OCI-LY1 (cell line): Measurements from ENCODE around the gene ZBED5.
A peak's percentile ranks its signal among the peaks of the same experiment; 100 is the strongest.

Experiments
- H2AFZ ChIP-seq: fragments of 200-600 bp; sonication (generic), shearing (Covaris generic); 2 replicates; pipeline ENCODE4 v1.6.0; 2014; ENCODE audit warnings: antibody characterized with exemption, mild to moderate bottlenecking, low read length
- H3F3A ChIP-seq: fragments of 200-600 bp; sonication (generic), shearing (Covaris generic); 2 replicates; pipeline ENCODE4 v1.6.0; 2014; ENCODE audit warnings: mild to moderate bottlenecking, antibody characterized with exemption, low read length, moderate library complexity; ENCODE audit not compliant: insufficient read depth
- H3K27ac ChIP-seq: fragments of 200-600 bp; sonication (generic); 2 replicates; pipeline ENCODE4 v1.5.1; 2014; ENCODE audit warnings: low read length, mixed run types, mild to moderate bottlenecking, low read depth; ENCODE audit not compliant: poor library complexity, severe bottlenecking
- H3K27me3 ChIP-seq: fragments of 200-600 bp; sonication (generic); 2 replicates; pipeline ENCODE4 v1.6.0; 2014; ENCODE audit warnings: antibody characterized with exemption, mild to moderate bottlenecking, low read length, moderate library complexity; ENCODE audit not compliant: insufficient read depth
- H3K36me3 ChIP-seq: fragments of 200-600 bp; sonication (generic); 2 replicates; pipeline ENCODE4 v1.6.1; 2014; ENCODE audit warnings: mild to moderate bottlenecking, antibody characterized with exemption, low read length, moderate library complexity, mixed read lengths; ENCODE audit not compliant: insufficient read depth
- H3K4me1 ChIP-seq: fragments of 200-600 bp; sonication (generic); 2 replicates; pipeline ENCODE4 v1.5.1; 2014; ENCODE audit warnings: mild to moderate bottlenecking, low read length, moderate library complexity; ENCODE audit not compliant: insufficient read depth, severe bottlenecking
- H3K4me2 ChIP-seq: fragments of 200-600 bp; sonication (generic), shearing (Covaris generic); 2 replicates; pipeline ENCODE4 v1.6.1; 2014; ENCODE audit warnings: low read length
- H3K4me3 ChIP-seq: fragments of 200-600 bp; sonication (generic); 2 replicates; pipeline ENCODE4 v1.5.1; 2014; ENCODE audit warnings: low read length, low read depth, mild to moderate bottlenecking, mixed read lengths; ENCODE audit not compliant: poor library complexity, severe bottlenecking
- H3K79me2 ChIP-seq: fragments of 200-600 bp; shearing (Covaris generic); 2 replicates; pipeline ENCODE4 v1.6.1; 2016; ENCODE audit warnings: mixed run types, low read length, mixed read lengths; ENCODE audit not compliant: insufficient read depth
- H3K9ac ChIP-seq: fragments of 200-600 bp; sonication (generic), shearing (Covaris generic); 2 replicates; pipeline ENCODE4 v1.6.1; 2014; ENCODE audit warnings: mild to moderate bottlenecking, low read length, mixed read lengths
- H3K9me2 ChIP-seq: fragments of 200-600 bp; sonication (generic), shearing (Covaris generic); 2 replicates; pipeline ENCODE4 v1.6.1; 2014; ENCODE audit warnings: low read depth, mild to moderate bottlenecking, low read length, mixed read lengths
- H3K9me3 ChIP-seq: fragments of 200-600 bp; shearing (Covaris generic); 2 replicates; pipeline ENCODE4 v1.6.1; 2014; ENCODE audit warnings: low read length, mixed read lengths
- H4K20me1 ChIP-seq: fragments of 200-600 bp; sonication (generic), shearing (Covaris generic); 2 replicates; pipeline ENCODE4 v1.6.0; 2016; ENCODE audit warnings: mild to moderate bottlenecking, low read length; ENCODE audit not compliant: insufficient read depth
- CTCF ChIP-seq: fragments of 200-600 bp; sonication (generic), shearing (Covaris generic); IDR thresholded peaks from 2 replicates; pipeline ENCODE4 v1.5.1; 2017; ENCODE audit warnings: mild to moderate bottlenecking, antibody characterized with exemption, low read length, moderate library complexity, mixed read lengths
- EZH2 ChIP-seq: fragments of 200-600 bp; sonication (generic), shearing (Covaris generic); IDR thresholded peaks from 2 replicates; pipeline ENCODE4 v1.8.0; 2017; ENCODE audit warnings: borderline replicate concordance, mixed run types, mild to moderate bottlenecking, antibody characterized with exemption, low read length, moderate library complexity, mixed read lengths

Gene ZBED5

DNA sequence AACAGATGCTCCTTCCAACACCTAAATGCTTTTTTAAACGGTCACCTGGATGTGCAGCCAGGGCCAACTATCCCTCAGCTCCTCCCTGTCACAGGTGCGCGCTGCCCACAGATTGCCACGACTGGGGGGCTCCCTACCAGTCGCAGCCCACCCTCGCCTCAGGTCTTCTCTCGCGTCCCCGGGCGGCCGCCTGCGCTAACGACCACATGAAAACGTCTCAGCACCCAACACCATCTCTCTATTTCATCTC, 469 bp downstream of the ZBED5 start:
- TF ChIP-seq CTCF (no peak), EZH2 (no peak)
- Histone ChIP-seq H3K9ac (peak overlapping the region; percentile 99), H2AFZ (0 out of 2 replicates have a peak overlapping the region, but pooled peaks have one; percentile 50), H3K9me3 (no peaks in the 10 kb centered on the region), H3K27ac (peak overlapping the region; percentile 78), H3F3A (no peaks in the 10 kb centered on the region), H3K36me3 (peaks cover 45% of the 10 kb centered on the region), H3K9me2 (no peaks in the 10 kb centered on the region), H3K4me2 (peak overlapping the region; percentile 100), H3K4me3 (peak overlapping the region; percentile 99), H3K79me2 (peaks cover 23% of the 10 kb centered on the region), H3K27me3 (no peaks in the 10 kb centered on the region), H3K4me1 (peaks cover 19% of the 10 kb centered on the region), H4K20me1 (no peaks in the 10 kb centered on the region)

DNA sequence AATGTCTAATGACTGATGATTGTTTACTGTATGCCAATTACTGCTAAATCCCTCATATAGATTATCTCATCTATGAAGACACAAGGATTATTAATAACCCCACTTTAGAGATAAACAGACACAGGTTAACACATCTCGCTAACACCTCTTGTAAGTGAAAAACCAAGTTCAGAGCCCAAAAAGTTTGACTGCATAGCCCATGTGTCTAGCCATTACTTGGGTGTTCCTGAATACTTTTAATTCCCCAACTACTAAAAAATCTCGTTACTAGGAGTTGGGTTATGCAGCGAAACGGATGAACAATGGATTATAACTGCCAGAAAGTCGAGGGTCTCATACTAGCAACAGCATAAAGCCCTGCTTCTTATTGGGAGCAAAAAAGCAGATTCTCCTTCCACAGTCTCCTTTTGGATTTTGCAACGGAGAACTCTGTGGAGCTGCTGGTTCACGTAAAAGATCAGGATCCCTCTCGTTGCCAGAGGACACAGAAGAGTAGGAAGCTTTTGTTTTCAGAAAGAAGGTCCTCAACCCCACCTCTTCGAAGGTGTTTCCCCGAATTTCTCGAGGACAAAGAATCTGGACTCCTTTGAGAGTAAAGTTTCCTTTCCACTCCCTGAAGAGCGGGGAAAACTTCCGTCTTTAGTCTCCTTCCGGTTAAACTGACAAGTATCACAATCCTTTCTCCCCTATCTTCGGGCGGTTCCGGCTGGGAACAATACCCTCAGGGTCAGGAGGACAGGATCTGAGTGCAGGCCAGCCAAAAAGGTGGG, 979 bp downstream of the ZBED5 start:
- Histone ChIP-seq H3K79me2 (peaks cover 23% of the 10 kb centered on the region), H2AFZ (0 out of 2 replicates have a peak overlapping the region, but pooled peaks have one; percentile 50), H3F3A (no peaks in the 10 kb centered on the region)

DNA sequence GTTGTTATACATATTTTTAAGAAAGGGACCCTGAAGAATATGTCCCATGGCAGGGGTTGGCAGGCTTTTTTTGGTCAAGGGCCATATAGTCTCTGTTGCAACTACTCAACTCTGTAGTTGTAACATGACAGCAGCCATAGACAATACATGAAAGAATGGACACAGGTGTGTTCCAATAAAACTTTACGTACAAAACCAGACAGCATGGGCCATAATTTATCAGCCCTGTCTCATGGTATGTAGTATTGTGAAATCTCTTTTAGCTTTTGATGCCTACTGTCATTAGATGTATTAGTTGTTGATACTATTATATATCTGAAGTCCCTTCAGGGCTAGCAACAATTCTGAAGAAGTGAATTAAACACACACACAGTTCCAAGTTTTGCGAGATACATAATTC, 2.6 kb downstream of the ZBED5 start:
- no peaks in the 10 kb centered on the region for H3K9me2 ChIP-seq
- no peaks in the 10 kb centered on the region for H3F3A ChIP-seq
- H3K27ac ChIP-seq = no peak overlapping the region
- H3K27me3 ChIP-seq = no peaks in the 10 kb centered on the region
- no peaks in the 10 kb centered on the region for H4K20me1 ChIP-seq
- H2AFZ ChIP-seq = no peak overlapping the region
- peaks cover 23% of the 10 kb centered on the region for H3K79me2 ChIP-seq
- H3K4me2 ChIP-seq = no peak overlapping the region
- no peak overlapping the region for H3K4me3 ChIP-seq
- TF ChIP-seq CTCF = no peak
- no peak for TF ChIP-seq EZH2
- H3K9ac ChIP-seq = no peak overlapping the region
- peaks cover 59% of the 10 kb centered on the region for H3K36me3 ChIP-seq
- H3K4me1 ChIP-seq = peaks cover 19% of the 10 kb centered on the region
- H3K9me3 ChIP-seq = no peaks in the 10 kb centered on the region

More for the DNA sequence above, 979 bp downstream of the ZBED5 start:
- Histone ChIP-seq H3K9ac (peak overlapping the region; percentile 99), H3K4me3 (peak overlapping the region; percentile 99), H3K4me2 (peak overlapping the region; percentile 100), H4K20me1 (no peaks in the 10 kb centered on the region), H3K4me1 (peaks cover 19% of the 10 kb centered on the region), H3K27me3 (no peaks in the 10 kb centered on the region), H3K9me3 (no peaks in the 10 kb centered on the region), H3K9me2 (no peaks in the 10 kb centered on the region), H3K36me3 (peaks cover 51% of the 10 kb centered on the region), H3K27ac (peak overlapping the region; percentile 78)
- no peak for TF ChIP-seq EZH2
- TF ChIP-seq CTCF = no peak
